Panc1 (cell line): Measurements from ENCODE around the gene ADAMTS16. TPM values are rescaled to one million over a fixed set of nuclear protein-coding genes. Genes with fewer than 3 reads are reported as not detected.

Experiments
- ATAC-seq: fragments of 200-7000 bp; cut with Tn5 transposase; 2 replicates; pipeline ENCODE4 v1.9.1; 2020; ENCODE audit warnings: mild to moderate bottlenecking, moderate library complexity
- BruUV-seq: library from RNA; stranded (reverse); fragments of 400-500 nt; replicated peaks from 2 replicates; lab custom pipeline; 2021; lab: Mats Ljungman, UMichigan
- CTCF ChIA-PET: fragments of 300-600 bp; sonication (Branson Sonifier 250); formaldehyde crosslinking; loops from one replicate; lab custom pipeline; 2022; ENCODE audit warnings: antibody characterized with exemption; lab: Charles Lee
- POLR2A ChIA-PET: fragments of 300-600 bp; sonication (Branson Sonifier 250); formaldehyde crosslinking; loops from one replicate; lab custom pipeline; 2022; ENCODE audit warnings: antibody characterized with exemption; lab: Charles Lee
- DNase-seq: peaks from one replicate; pipeline ENCODE4 v3.0.0-alpha.2; 2010; ENCODE audit warnings: low read depth, low spot score
- H3K27ac ChIP-seq: 2 replicates; pipeline ENCODE4 v1.5.1; 2011; ENCODE audit warnings: mild to moderate bottlenecking, low read length, inconsistent platforms
- H3K27me3 ChIP-seq: fragments of 200-500 bp; sonication (Bioruptor generic); 2 replicates; pipeline ENCODE4 v1.6.0; 2014; ENCODE audit warnings: low read length, inconsistent platforms; ENCODE audit not compliant: control insufficient read depth, insufficient read depth
- H3K36me3 ChIP-seq: fragments of 200-500 bp; sonication (Bioruptor generic); 2 replicates; pipeline ENCODE4 v1.5.1; 2014; ENCODE audit warnings: inconsistent platforms, mild to moderate bottlenecking, low read length, moderate library complexity; ENCODE audit not compliant: control insufficient read depth, insufficient read depth
- H3K4me1 ChIP-seq: 2 replicates; pipeline ENCODE4 v1.5.1; 2011; ENCODE audit warnings: inconsistent platforms, mild to moderate bottlenecking, low read length, moderate library complexity; ENCODE audit not compliant: control insufficient read depth, insufficient read depth
- H3K4me3 ChIP-seq, 2 experiments: 2 replicates each; pipeline ENCODE4 v1.5.1; 2011 to 2012; ENCODE audit warnings: low read depth in 2 of 2, low read length in 2 of 2, mild to moderate bottlenecking in 2 of 2, inconsistent platforms in 1 of 2, moderate library complexity in 1 of 2
- H3K9me3 ChIP-seq: fragments of 200-500 bp; sonication (Bioruptor generic); 2 replicates; pipeline ENCODE4 v1.5.1; 2014; ENCODE audit warnings: low read depth, mild to moderate bottlenecking, inconsistent platforms, low read length, moderate library complexity; ENCODE audit not compliant: control insufficient read depth, insufficient read depth
- CTCF ChIP-seq: fragments of 450-650 bp; IDR thresholded peaks from 2 replicates; pipeline ENCODE4 v1.5.1; 2017; ENCODE audit warnings: mild to moderate bottlenecking
- POLR2AphosphoS5 ChIP-seq: IDR thresholded peaks from 2 replicates; pipeline ENCODE4 v1.6.1; 2012; ENCODE audit warnings: mild to moderate bottlenecking, low read depth, low read length, moderate library complexity
- REST ChIP-seq, 2 experiments: IDR thresholded peaks; 2 replicates each; pipeline ENCODE4 v1.6.1; 2011 to 2012; ENCODE audit warnings: low read depth in 2 of 2, control low read depth in 1 of 2, low read length in 1 of 2, mild to moderate bottlenecking in 1 of 2, moderate library complexity in 1 of 2; ENCODE audit not compliant: insufficient read depth in 1 of 2
- SIN3A ChIP-seq: IDR thresholded peaks from 2 replicates; pipeline ENCODE4 v1.6.1; 2012; ENCODE audit warnings: low read depth, mild to moderate bottlenecking, low read length, moderate library complexity, borderline replicate concordance; ENCODE audit not compliant: insufficient read depth
- TCF7L2 ChIP-seq: IDR thresholded peaks from 2 replicates; pipeline ENCODE4 v1.6.1; 2011; ENCODE audit warnings: mild to moderate bottlenecking, low read depth, low read length, inconsistent platforms
- in situ Hi-C: cut with HindIII; loops from 2 replicates; pipeline ENCODE4 v1.10.0; 2016; ENCODE audit warnings: low sequenced_read_pairs, low pct_unique_long_range_greater_than_20kb
- intact Hi-C: fragments of 100-400 bp; cut with micrococcal nuclease; formaldehyde crosslinking; loops from one replicate; pipeline ENCODE4 v1.10.0; 2022; ENCODE audit not compliant: unreplicated experiment
- total RNA-seq: library from RNA; stranded (reverse); gene quantifications from one replicate; pipeline ENCODE4 v1.2.1, GENCODE V29; 2021; ENCODE audit not compliant: unreplicated experiment

The ADAMTS16 gene
- total RNA-seq, 1 experiment from 2014 or later = 0.54 TPM

- ChIA-PET POLR2A (no interaction called here), CTCF (interaction anchor here (0.6 kb wide), 1 partner anchor 115 kb away, joined by 6 read pairs; no protein-coding TSS in a partner anchor)
- BruUV-seq = no TSS peak
- intact Hi-C loops (no loop called here), in situ Hi-C loops (no loop called here)
- no peak overlapping the region for H3K27ac ChIP-seq
- no peak overlapping the region for H3K4me3 ChIP-seq
- H3K27me3 ChIP-seq = no peaks in the 10 kb centered on the region
- no peaks in the 10 kb centered on the region for H3K9me3 ChIP-seq
- H3K36me3 ChIP-seq = no peaks in the 10 kb centered on the region
- TF ChIP-seq REST (IDR thresholded peaks at IDR 0.05; ENCODE audit: insufficient read depth in 1 of 2, low read depth in 2 of 2, low read length in 1 of 2) (no peak), TCF7L2 (no peak), POLR2AphosphoS5 (no peak), SIN3A (no peak), CTCF (no peak)
- no peak for ATAC-seq
- DNase-seq = no peak
- no peaks in the 10 kb centered on the region for H3K4me1 ChIP-seq
Observed at GRCh38 chr5:5367739-5368138, 227.6 kb downstream of the ADAMTS16 start.

GRCh38 chr5:5369051-5369605 is 229.0 kb downstream of the ADAMTS16 start:
- no peaks in the 10 kb centered on the region for H3K9me3 ChIP-seq
- no peaks in the 10 kb centered on the region for H3K4me1 ChIP-seq
- intact Hi-C loops = no loop called here
- ATAC-seq (no peak), DNase-seq (no peak)
- H3K27ac ChIP-seq = no peak overlapping the region
- CTCF ChIA-PET = no interaction called here
- TF ChIP-seq REST (IDR thresholded peaks at IDR 0.05; ENCODE audit: insufficient read depth in 1 of 2, low read depth in 2 of 2, low read length in 1 of 2) = no peak
- TF ChIP-seq SIN3A = no peak
- no TSS peak for BruUV-seq
- in situ Hi-C loops = no loop called here
- no peaks in the 10 kb centered on the region for H3K36me3 ChIP-seq
- no peaks in the 10 kb centered on the region for H3K27me3 ChIP-seq
- POLR2A ChIA-PET = interaction anchor here (0.5 kb wide), 1 partner anchor 501 kb away, joined by 6 read pairs; no protein-coding TSS in a partner anchor
- H3K4me3 ChIP-seq = no peak overlapping the region
